ENCODE data around the gene PIM3.

Gene PIM3

DNA sequence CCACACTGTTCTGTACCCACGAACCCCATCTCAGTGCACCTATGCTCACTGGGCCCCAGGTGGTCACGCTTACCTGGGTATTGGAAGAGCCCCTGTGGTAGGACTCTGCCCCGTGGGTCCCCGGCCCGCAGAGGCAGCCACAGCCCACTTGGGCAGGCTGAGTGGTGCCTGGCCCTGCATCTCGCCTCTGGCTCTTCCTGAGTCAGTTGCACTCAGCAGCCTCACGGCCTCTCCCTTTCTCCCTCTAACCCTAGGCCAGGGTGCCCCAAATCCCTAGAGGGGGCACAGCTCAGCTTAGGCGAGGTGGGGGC lies 32.4 kb upstream of the PIM3 start:
- no peak for DNase-seq (ENCODE audit: low read depth in 2 of 2)

DNA sequence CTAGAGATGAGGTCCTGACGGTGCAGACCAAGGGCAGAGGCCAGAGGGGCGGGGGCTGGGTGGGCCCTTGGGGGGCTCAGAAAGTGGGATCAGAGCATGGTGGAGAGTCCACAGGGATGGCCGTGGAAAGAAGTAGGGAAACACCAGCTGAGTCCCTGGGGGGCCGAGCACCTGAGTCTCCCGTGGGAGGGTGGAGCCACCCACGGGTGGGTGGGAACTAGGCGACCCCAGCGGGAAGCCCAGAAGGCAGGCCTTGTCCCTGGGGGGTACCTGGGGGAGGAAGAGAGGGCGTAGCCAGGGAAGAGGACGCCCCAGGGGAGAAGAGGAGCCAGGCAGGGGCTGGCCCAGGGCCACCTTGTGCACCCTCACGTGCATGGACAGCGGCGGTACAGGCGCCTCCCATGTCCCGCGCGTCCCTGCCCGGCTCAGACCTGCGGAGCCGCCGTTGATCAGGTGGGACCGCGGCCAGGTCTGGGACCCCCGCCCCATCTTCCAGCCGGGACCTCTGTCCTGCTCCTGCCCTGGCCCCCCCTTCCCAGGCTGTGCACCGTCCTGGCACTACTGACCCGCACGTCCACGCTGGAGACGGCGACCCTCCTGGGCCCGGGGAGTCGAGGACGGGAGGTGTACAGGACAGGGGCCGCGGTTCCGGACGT lies 31.9 kb upstream of the PIM3 start:
- no peak for DNase-seq (ENCODE audit: low read depth in 2 of 2)

- peak; percentile 65 to 69 for DNase-seq (ENCODE audit: low read depth in 2 of 2)
Observed at GRCh38 chr22:49929211-49929979, 31.2 kb upstream of the PIM3 start.

DNA sequence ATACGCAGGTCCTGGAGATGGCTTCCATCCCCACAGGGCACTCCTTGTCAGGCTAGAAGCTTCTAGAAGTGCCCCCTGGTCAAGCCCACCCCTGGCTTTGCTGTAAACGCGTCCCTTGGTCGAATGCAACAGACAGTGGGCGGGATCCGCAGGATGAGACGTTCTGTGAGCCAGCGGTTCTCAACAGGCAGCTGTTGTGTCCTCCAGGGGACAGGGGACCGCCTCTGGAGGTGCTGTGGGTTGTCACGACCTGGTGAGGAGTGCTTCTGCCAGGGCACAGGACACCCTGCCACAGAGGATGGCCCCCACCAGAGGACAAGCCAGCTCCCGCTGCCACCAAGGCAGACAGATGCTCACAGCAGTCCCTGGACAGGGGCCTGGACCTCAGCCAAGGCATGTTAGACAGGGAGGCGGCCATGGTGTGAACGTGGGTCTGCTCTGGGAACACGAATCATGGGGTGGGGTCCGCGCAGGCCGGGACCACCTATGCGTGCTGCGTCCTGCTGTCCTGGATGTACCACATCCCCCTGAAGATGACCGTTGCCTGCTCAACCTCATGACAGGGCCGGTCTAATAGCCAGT lies 30.5 kb upstream of the PIM3 start:
- DNase-seq (ENCODE audit: low read depth in 2 of 2), result no peak

DNA sequence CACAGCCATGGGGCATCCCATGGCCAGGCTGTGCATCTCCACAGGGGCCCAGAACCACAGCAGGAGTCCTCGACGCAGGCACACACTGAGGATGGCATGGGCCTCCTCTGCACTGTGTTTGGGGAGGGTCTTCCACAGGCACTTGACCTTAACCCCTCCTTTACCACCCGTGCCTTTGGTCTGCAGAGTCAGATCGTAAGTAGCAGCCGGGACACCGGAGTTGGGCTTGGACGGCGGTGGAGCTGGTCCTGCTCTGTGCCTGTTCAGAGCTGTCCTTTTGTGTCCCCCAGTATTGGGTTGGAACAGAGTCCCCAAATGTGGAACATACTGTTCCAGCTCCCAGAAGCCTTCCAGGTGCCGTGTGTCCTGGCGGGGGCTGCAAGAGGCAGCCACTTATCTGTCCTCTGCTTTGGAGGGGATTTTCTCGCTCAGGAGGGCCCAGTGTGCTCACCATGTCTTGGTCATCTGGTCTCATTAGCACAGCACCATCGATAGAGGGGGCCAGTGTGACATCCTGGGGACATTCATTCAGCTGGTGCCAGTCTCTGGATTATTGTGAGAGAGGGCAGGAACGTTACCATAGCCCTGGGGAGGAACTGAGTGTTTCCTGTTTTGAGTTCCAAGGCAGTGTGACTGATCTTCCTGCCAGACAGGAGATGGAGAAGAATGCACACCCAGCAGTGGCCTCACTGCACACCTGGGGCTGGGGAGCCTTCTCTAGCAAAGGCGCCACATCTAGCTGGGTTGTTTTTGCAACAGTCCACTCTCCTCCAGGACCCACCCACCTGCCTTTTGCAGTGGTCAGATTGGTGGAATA lies 29.8 kb upstream of the PIM3 start:
- peak in 1 of 2 experiments; percentile 43 for DNase-seq (ENCODE audit: low read depth in 2 of 2)

GRCh38 chr22:49933236-49934159 lies 27.1 kb upstream of the PIM3 start:
- DNase-seq (ENCODE audit: low read depth in 2 of 2), result no peak

DNA sequence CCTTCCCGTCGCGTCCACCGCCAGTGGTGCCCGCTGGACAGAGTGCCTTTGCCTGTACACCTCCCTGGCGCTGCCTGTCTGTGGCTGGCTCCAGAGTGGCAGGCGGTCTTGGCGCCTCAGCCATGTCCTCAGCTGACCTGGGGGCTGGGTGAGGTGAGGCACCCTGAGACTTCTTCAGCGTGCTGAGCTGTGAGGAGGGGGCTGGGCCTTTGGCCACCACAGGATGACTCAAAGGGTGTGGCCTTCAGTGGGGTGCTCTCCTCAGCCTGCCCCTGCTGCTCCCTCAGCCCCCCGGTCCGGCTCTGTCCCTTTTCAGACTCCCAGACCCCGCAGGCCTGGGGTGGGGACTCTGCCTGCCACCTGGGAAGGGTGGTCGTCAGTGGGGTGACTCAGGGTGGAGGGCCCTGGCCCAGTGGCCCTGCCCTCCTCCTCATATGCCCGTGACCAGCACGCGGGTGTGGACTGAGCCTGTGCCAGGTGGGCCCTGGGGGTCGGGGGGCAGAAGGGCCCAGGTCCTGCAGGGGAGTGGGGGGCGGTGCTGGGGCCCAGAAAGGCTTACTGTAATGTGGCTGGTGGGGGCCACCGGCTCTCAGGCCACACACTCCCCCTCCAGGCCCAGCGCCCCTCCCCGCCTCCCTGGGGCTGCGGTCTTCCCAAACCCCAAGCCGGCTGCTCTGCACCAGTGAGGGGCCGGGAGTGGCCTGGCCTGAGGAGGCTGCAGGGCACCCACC lies 26.2 kb upstream of the PIM3 start:
- DNase-seq (ENCODE audit: low read depth in 2 of 2), result no peak

DNA sequence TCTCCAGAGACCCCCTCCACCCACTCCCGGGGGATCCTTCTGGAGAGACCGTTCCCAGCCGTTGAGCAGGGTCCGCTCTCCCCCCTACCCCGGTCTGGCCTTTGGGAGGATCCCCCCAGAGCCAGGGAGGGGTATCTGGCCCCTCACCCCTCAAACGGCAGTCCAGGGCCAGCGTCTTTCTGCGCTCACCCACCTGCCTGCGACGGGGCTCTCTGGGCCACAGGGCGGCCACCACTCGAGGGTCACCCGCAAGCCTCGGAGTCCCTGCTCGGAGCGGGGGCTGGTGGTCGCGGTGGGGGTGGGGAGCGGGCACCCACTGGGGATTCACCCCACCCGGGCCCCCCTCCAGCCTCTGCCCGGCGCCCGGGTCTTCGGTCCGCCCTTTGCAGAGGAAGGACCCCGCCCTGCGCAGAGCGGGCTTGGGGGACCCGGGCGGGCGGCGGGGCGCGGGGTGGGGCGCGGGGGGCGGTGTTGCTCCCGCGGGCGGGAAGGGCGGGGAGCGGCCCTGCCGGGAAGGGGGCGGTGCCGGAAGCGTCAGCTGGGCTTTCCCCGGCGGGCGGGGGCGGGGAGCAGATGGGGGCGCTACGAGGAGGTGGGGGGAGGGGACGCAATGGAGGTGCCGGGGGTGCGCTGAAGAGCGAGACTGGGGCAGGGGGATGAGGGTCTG lies 25.5 kb upstream of the PIM3 start:
- DNase-seq (ENCODE audit: low read depth in 2 of 2), result peak; percentile 74 to 88

- DNase-seq (ENCODE audit: low read depth in 2 of 2), result peak in 1 of 2 experiments; percentile 43
Observed at GRCh38 chr22:49935561-49935960, 25.0 kb upstream of the PIM3 start.

- peak; percentile 90 to 98 for DNase-seq (ENCODE audit: low read depth in 2 of 2)
Observed at GRCh38 chr22:49936018-49936972, 24.3 kb upstream of the PIM3 start.

- no peak for DNase-seq (ENCODE audit: low read depth in 2 of 2)
Observed at GRCh38 chr22:49936973-49937757, 23.4 kb upstream of the PIM3 start.

GRCh38 chr22:49937758-49938564 lies 22.6 kb upstream of the PIM3 start:
- DNase-seq (ENCODE audit: low read depth in 2 of 2), result no peak

DNA sequence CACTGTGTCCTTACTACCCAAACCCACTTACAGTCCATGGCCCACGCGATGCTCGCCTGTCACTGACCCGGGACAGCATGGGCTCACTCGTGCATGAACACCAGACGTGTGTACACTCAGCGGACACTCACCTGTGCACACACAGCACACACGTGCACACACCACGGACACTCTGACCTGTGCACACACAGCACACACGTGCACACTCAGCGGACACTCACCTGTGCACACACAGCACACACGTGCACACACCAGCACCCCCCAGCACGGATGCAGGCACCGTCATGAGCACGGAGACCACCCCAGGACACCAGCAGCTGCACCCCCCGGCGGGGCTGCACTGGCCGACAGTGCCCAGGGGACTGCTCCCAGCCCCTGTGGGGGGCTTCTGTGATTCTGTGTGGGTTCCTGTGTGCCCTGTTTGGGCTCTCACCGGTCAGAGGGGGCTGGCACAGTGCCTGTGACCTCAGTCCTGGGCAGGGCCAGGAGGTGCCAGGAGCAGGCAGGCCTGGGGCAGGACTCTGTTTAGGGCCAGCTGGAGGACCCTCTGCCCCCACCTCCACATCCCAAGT lies 21.9 kb upstream of the PIM3 start:
- no peak for DNase-seq (ENCODE audit: low read depth in 2 of 2)

DNA sequence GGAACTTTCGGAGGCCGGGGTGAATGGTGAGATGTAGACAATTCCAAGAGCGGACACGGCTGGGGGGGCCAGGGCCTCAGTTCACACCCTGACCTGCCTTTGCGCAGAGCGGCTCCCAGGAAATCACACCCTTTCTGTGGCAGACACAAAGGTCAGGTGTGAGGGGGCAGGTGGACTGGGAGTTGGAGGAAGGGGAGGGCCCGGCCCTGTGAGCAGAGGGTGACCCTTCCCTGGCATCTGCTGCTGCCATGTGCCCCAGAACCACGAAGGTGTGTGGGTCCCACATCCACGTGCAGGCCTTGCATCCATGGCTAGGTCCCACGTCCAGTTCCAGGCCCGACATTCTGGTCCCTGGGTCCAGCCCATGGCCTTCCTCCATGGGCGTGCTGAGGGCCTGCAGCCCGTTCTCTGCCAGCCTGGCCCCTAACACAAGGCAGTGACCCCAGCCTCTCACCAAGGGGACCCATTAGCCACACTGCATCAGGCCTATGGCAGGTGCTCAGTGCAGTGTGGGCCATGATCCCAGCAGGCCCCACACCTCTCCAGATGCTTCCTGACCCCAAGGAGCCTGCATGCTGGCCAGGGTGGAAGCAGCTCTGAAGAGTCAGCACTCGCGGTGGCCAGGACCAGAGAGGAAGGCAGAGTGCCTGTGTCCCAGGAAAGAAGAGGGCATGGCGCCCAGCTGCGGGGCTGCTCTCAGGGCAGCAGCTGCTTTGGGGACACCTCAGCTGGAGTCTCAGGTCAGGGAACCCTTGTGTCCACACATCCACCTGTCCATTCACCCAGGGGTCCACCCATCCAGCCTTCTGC lies 18.9 kb upstream of the PIM3 start:
- DNase-seq (ENCODE audit: low read depth in 2 of 2), result no peak

- DNase-seq (ENCODE audit: low read depth in 2 of 2), result no peak
Observed at GRCh38 chr22:49942565-49943404, 17.8 kb upstream of the PIM3 start.

All from stimulated activated CD4-positive, alpha-beta T cell treated with anti-CD3 and anti-CD28 coated beads, Interleukin-12 subunit alpha, Interleukin-12 subunit beta, amount 100 ng/mL, for 24 hours (primary cell).